Liver (tissue), 9 donors: ENCODE measurements around the gene POU6F2. TPM values are rescaled to one million over a fixed set of nuclear protein-coding genes. Genes with fewer than 3 reads are reported as not detected.
A peak's percentile ranks its signal among the peaks of the same experiment; 100 is the strongest.

Source experiments
- DNase-seq: peaks from one replicate; pipeline ENCODE4 v3.0.0-alpha.2; 2017; ENCODE audit warnings: low spot score
- H3K27ac ChIP-seq, 2 donors: one replicate each; pipeline ENCODE4 v1.7.0; 2013; ENCODE audit warnings: inconsistent platforms in 2 of 2, low read length in 2 of 2, control low read depth in 1 of 2, low read depth in 1 of 2, mild to moderate bottlenecking in 1 of 2
- H3K27me3 ChIP-seq, 4 donors: one replicate each; pipeline versions ENCODE4 v1.6.1 to v1.7.0; 2013; ENCODE audit warnings: low read length in 3 of 4, inconsistent platforms in 1 of 4, mild to moderate bottlenecking in 1 of 4, moderate library complexity in 1 of 4; ENCODE audit not compliant: control insufficient read depth in 4 of 4, insufficient read depth in 4 of 4
- H3K36me3 ChIP-seq, 4 donors: one replicate each; pipeline versions ENCODE4 v1.6.1 to v1.7.0; 2013; ENCODE audit warnings: low read length in 3 of 4, mild to moderate bottlenecking in 3 of 4, low read depth in 1 of 4, moderate library complexity in 1 of 4; ENCODE audit not compliant: control insufficient read depth in 4 of 4, insufficient read depth in 3 of 4
- H3K4me1 ChIP-seq, 4 donors: one replicate each; pipeline versions ENCODE4 v1.6.1 to v1.7.0; 2013; ENCODE audit warnings: low read length in 3 of 4, mild to moderate bottlenecking in 3 of 4, moderate library complexity in 1 of 4; ENCODE audit not compliant: control insufficient read depth in 4 of 4, insufficient read depth in 4 of 4
- H3K4me3 ChIP-seq, 3 donors: one replicate each; pipeline versions ENCODE4 v1.6.1 to v1.7.0; 2013; ENCODE audit warnings: low read length in 3 of 3, control low read depth in 1 of 3, low read depth in 1 of 3, mild to moderate bottlenecking in 1 of 3
- H3K9ac ChIP-seq, 2 donors: one replicate each; pipeline ENCODE4 v1.7.0; 2013; ENCODE audit warnings: low read length in 2 of 2, mild to moderate bottlenecking in 2 of 2, moderate library complexity in 2 of 2, control low read depth in 1 of 2, low read depth in 1 of 2
- H3K9me3 ChIP-seq, 4 donors: one replicate each; pipeline versions ENCODE4 v1.6.1 to v1.7.0; 2013; ENCODE audit warnings: low read length in 3 of 4; ENCODE audit not compliant: control insufficient read depth in 4 of 4
- EGR1 ChIP-seq, 2 donors: IDR thresholded peaks; 2 replicates each; pipeline ENCODE4 v1.6.1; 2016 to 2018; ENCODE audit warnings: antibody characterized with exemption in 2 of 2, low read depth in 2 of 2
- FOXA1 ChIP-seq: IDR thresholded peaks from 2 replicates; pipeline ENCODE4 v1.6.1; 2016; ENCODE audit warnings: antibody characterized with exemption
- FOXA2 ChIP-seq: IDR thresholded peaks from 2 replicates; pipeline ENCODE4 v1.6.1; 2016; ENCODE audit warnings: antibody characterized with exemption
- GABPA ChIP-seq, 2 donors: IDR thresholded peaks in 1 of 2; conservative IDR thresholded peaks in 1 of 2; 2 replicates each; pipeline ENCODE4 v1.6.1; 2016; ENCODE audit warnings: antibody characterized with exemption in 2 of 2, mild to moderate bottlenecking in 1 of 2, moderate library complexity in 1 of 2
- JUND ChIP-seq, 2 donors: IDR thresholded peaks; 2 replicates each; pipeline ENCODE4 v1.6.1; 2016; ENCODE audit warnings: antibody characterized with exemption in 2 of 2
- NR2F2 ChIP-seq: IDR thresholded peaks from 2 replicates; pipeline ENCODE4 v1.6.1; 2016; ENCODE audit warnings: antibody characterized with exemption
- RAD21 ChIP-seq, 2 donors: IDR thresholded peaks; 2 replicates each; pipeline ENCODE4 v1.6.1; 2016; ENCODE audit warnings: antibody characterized with exemption in 2 of 2, mild to moderate bottlenecking in 2 of 2
- RXRA ChIP-seq, 2 donors: IDR thresholded peaks; 2 replicates each; pipeline ENCODE4 v1.6.1; 2017 to 2018; ENCODE audit warnings: antibody characterized with exemption in 2 of 2, mild to moderate bottlenecking in 1 of 2
- SP1 ChIP-seq: IDR thresholded peaks from 2 replicates; pipeline ENCODE4 v1.6.1; 2018; ENCODE audit warnings: antibody characterized with exemption, mild to moderate bottlenecking
- TAF1 ChIP-seq: conservative IDR thresholded peaks from 2 replicates; pipeline ENCODE4 v1.6.1; 2016; ENCODE audit warnings: antibody characterized with exemption, mild to moderate bottlenecking
- YY1 ChIP-seq: IDR thresholded peaks from 2 replicates; pipeline ENCODE4 v1.6.1; 2016; ENCODE audit warnings: antibody characterized with exemption, mild to moderate bottlenecking
- WGBS: extraction: QIAGEN DNeasy Blood & Tissue Kit; methylation state at CpG from one replicate; pipeline ENCODE4 v1.1.7; 2013; 5-methylcytosine and 5-hydroxymethylcytosine counted together
- polyA plus RNA-seq, 2 donors: library from polyadenylated mRNA; stranded (reverse) in 1 of 2; unstranded in 1 of 2; fragments of 200-250 nt in 1 of 2; fragments of >200 nt in 1 of 2; fragmentation: Nextera tagmentation in 1 of 2; extraction: Ambion mirVana in 1 of 2; gene quantifications; one replicate each; pipeline versions ENCODE4 v1.2.1 to v1.2.3, GENCODE V29; 2013 to 2015
- total RNA-seq, 2 donors: library from RNA; depleted of rRNA; stranded (reverse); fragments of >200 nt; gene quantifications; one replicate each; pipeline ENCODE4 v1.2.3, GENCODE V29; 2014
- TF ChIP-seq, protein P1 (sequence below): IDR thresholded peaks from 2 replicates; pipeline ENCODE4 v1.6.1; 2016; ENCODE audit warnings: antibody characterized with exemption
- TF ChIP-seq, protein P2 (sequence below): IDR thresholded peaks from 2 replicates; pipeline ENCODE4 v1.6.1; 2016; ENCODE audit warnings: antibody characterized with exemption
- TF ChIP-seq, protein P3 (sequence below): IDR thresholded peaks from 2 replicates; pipeline ENCODE4 v1.6.1; 2016; ENCODE audit warnings: antibody characterized with exemption, mild to moderate bottlenecking
- TF ChIP-seq, protein P4 (sequence below): IDR thresholded peaks from 2 replicates; pipeline ENCODE4 v1.6.1; 2016; ENCODE audit warnings: antibody characterized with exemption
- TF ChIP-seq, protein P5 (sequence below): fragments of 150-350 bp; IDR thresholded peaks from 2 replicates; pipeline ENCODE4 v1.5.1; 2017; ENCODE audit warnings: improper control_type of control experiment, low read depth, low read length; ENCODE audit not compliant: missing input control
- donor health status: healthy.
- donor health status: healthy.
- donor health status: healthy.
- donor health status: healthy.
- donor health status: healthy.

Gene POU6F2
- total and polyA plus RNA-seq, 4 donors, result under 0.01 to 0.24 (median 0.08) TPM; not detected in 1

DNA sequence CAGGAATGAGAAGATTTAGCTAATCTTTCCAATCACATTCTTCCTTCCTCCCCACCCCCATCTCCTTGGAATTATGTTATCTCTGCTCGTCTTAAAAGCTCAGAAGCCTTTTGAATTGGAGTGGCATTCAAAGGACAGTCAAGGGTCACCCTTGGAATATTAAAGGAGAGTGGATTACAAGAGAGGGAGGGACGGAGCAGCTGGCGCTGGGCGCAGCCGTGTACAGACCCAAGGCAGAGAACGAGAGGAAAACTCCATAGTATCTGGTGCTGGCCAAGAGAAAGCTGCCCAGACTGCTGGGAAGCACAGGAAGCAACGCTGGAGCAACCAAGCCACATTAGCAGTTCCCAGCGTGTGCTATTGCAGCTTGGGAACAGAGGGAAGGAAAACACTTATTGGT lies 95.7 kb downstream of the POU6F2 start:
- DNase-seq, result no peak

DNA sequence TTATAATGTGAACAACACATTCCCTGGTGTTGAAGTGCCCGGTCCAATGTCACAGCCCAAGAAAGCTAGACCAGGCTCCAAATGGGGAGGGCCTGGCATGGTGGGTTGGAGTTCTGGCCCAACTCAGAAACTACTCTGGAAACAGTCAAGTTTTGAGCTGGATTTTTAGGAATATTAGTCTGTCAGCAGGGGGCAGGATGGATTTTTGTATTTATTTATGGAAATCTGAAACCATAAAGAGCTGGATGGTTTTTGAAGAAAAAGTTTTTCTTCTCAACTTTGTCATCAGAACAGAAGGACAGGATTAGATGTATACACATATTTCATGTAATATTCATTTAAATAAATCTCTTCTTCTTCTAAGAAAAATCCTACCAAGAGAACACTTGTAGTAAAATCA lies 97.5 kb downstream of the POU6F2 start:
- Histone ChIP-seq H3K27me3 (no peaks in the 10 kb centered on the region), H3K27ac (no peak overlapping the region), H3K36me3 (no peaks in the 10 kb centered on the region), H3K9me3 (no peaks in the 10 kb centered on the region), H3K4me1 (no peaks in the 10 kb centered on the region), H3K9ac (no peak overlapping the region), H3K4me3 (no peak overlapping the region)
- whole genome bisulfite sequencing, result 88% methylated on average over 1 of the region's 1 CpG
- DNase-seq, result no peak
- TF ChIP-seq, protein P1, sequence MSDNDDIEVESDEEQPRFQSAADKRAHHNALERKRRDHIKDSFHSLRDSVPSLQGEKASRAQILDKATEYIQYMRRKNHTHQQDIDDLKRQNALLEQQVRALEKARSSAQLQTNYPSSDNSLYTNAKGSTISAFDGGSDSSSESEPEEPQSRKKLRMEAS, result no peak
- TF ChIP-seq, protein P2, sequence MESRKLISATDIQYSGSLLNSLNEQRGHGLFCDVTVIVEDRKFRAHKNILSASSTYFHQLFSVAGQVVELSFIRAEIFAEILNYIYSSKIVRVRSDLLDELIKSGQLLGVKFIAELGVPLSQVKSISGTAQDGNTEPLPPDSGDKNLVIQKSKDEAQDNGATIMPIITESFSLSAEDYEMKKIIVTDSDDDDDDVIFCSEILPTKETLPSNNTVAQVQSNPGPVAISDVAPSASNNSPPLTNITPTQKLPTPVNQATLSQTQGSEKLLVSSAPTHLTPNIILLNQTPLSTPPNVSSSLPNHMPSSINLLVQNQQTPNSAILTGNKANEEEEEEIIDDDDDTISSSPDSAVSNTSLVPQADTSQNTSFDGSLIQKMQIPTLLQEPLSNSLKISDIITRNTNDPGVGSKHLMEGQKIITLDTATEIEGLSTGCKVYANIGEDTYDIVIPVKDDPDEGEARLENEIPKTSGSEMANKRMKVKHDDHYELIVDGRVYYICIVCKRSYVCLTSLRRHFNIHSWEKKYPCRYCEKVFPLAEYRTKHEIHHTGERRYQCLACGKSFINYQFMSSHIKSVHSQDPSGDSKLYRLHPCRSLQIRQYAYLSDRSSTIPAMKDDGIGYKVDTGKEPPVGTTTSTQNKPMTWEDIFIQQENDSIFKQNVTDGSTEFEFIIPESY, result no peak
- peak in 1 of 2 donors; percentile 9 for TF ChIP-seq RAD21 (IDR thresholded peaks at IDR 0.05)

More for the DNA sequence above, 95.7 kb downstream of the POU6F2 start:
- no peaks in the 10 kb centered on the region for H3K36me3 ChIP-seq
- H3K27me3 ChIP-seq, result no peaks in the 10 kb centered on the region
- TF ChIP-seq TAF1 (no peak), RXRA (IDR thresholded peaks at IDR 0.05) (no peak), GABPA (IDR thresholded peaks at IDR 0.05 in 1 of 2, conservative IDR thresholded peaks at IDR 0.05 in 1 of 2) (no peak), EGR1 (IDR thresholded peaks at IDR 0.05; ENCODE audit: low read depth in 2 of 2) (no peak), FOXA2 (no peak), FOXA1 (no peak), YY1 (no peak), NR2F2 (no peak), JUND (IDR thresholded peaks at IDR 0.05) (no peak), SP1 (no peak)
- TF ChIP-seq, protein P3, sequence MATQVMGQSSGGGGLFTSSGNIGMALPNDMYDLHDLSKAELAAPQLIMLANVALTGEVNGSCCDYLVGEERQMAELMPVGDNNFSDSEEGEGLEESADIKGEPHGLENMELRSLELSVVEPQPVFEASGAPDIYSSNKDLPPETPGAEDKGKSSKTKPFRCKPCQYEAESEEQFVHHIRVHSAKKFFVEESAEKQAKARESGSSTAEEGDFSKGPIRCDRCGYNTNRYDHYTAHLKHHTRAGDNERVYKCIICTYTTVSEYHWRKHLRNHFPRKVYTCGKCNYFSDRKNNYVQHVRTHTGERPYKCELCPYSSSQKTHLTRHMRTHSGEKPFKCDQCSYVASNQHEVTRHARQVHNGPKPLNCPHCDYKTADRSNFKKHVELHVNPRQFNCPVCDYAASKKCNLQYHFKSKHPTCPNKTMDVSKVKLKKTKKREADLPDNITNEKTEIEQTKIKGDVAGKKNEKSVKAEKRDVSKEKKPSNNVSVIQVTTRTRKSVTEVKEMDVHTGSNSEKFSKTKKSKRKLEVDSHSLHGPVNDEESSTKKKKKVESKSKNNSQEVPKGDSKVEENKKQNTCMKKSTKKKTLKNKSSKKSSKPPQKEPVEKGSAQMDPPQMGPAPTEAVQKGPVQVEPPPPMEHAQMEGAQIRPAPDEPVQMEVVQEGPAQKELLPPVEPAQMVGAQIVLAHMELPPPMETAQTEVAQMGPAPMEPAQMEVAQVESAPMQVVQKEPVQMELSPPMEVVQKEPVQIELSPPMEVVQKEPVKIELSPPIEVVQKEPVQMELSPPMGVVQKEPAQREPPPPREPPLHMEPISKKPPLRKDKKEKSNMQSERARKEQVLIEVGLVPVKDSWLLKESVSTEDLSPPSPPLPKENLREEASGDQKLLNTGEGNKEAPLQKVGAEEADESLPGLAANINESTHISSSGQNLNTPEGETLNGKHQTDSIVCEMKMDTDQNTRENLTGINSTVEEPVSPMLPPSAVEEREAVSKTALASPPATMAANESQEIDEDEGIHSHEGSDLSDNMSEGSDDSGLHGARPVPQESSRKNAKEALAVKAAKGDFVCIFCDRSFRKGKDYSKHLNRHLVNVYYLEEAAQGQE, result no peak
- TF ChIP-seq, protein P4, sequence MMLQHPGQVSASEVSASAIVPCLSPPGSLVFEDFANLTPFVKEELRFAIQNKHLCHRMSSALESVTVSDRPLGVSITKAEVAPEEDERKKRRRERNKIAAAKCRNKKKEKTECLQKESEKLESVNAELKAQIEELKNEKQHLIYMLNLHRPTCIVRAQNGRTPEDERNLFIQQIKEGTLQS, result no peak
- TF ChIP-seq, protein P5, sequence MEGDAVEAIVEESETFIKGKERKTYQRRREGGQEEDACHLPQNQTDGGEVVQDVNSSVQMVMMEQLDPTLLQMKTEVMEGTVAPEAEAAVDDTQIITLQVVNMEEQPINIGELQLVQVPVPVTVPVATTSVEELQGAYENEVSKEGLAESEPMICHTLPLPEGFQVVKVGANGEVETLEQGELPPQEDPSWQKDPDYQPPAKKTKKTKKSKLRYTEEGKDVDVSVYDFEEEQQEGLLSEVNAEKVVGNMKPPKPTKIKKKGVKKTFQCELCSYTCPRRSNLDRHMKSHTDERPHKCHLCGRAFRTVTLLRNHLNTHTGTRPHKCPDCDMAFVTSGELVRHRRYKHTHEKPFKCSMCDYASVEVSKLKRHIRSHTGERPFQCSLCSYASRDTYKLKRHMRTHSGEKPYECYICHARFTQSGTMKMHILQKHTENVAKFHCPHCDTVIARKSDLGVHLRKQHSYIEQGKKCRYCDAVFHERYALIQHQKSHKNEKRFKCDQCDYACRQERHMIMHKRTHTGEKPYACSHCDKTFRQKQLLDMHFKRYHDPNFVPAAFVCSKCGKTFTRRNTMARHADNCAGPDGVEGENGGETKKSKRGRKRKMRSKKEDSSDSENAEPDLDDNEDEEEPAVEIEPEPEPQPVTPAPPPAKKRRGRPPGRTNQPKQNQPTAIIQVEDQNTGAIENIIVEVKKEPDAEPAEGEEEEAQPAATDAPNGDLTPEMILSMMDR, result no peak
- H3K4me3 ChIP-seq, result no peak overlapping the region
- H3K27ac ChIP-seq, result no peak overlapping the region
- H3K4me1 ChIP-seq, result no peaks in the 10 kb centered on the region
- WGBS, result 41% methylated on average over 8 of the region's 8 CpGs
- no peaks in the 10 kb centered on the region for H3K9me3 ChIP-seq
- no peak overlapping the region for H3K9ac ChIP-seq
